Amniotic stem cell (primary cell): ENCODE measurements around the gene TRMT5.

Experiments
- DNase-seq: peaks from one replicate; lab custom pipeline; 2025; lab: John Stamatoyannopoulos, UW

TRMT5 gene

DNA sequence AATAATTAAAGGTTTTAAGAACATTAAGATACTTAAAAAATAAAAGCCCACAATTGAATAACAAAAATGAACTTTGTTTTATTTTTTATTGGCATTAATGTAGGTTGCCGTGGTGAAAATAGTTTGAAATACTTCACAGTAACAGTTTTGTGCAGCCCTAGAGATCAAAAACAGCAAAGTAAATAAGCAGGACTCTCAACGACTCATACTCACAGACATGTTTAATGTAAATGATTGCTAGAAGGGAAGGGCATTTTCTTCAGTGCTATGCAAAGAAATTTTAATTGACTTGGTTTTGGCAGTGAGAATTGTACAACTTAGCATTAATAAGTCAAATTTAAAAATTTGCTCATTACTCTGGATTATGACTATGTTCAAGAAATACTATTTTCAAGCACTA lies 16.0 kb downstream of the TRMT5 start:
- no peak for DNase-seq

DNA sequence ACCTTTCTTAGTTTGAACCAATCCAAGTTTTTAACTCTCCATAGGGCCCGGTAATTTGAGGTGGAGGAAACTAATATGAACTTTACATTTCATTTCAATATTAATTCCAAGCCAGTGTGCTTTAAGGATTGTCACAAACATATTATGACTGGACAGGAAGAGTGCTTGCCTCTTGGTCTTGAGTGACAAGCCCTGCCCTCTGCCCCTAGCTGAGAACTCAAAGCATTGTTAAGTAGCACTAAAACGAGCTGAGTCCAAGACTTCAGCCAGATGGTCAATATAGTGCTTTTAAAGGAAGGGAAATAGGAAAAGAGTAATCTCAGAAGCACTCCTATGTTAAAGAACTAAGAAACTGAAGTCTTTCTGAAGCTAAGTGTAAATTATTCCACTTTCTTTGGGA lies 17.1 kb downstream of the TRMT5 start:
- DNase-seq = no peak

DNA sequence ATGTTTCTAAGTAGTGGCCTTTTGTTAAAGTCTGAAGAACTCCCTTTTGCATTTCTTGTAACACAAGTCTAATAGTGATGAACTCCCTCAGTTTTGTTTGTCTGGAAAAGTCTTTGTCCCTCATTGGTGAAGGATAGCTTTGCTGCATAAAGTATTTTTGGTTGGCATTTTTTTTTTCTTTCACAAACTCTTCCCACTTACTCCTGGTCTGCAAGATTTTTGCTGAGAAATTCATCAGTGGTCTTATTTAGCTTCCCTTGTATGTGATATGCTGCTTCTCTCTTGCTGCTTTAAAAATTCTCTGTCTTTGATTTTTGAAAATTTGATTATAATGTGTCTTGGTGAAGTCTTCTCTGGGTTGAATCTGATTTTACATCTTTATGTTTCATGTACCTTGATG lies 22.7 kb downstream of the TRMT5 start:
- DNase-seq = no peak

DNA sequence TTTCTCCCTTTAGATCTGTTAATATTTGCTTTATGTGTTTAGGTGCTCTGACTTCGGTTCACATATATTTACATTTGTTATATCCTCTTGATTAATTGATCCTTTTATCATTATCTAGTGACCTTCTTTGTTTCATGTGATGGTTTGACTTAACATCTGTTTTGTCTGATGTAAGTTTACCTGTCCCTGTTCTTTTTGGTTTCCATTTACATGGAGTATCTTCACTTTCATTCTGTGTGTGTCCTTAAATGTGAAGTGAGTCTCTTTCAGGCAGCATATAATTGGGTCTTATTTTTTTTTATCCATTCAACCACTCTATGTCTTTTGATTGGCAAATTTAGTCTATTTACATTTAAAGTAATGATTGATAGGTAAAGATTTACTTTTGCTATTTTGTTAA lies 24.2 kb downstream of the TRMT5 start:
- no peak for DNase-seq

DNA sequence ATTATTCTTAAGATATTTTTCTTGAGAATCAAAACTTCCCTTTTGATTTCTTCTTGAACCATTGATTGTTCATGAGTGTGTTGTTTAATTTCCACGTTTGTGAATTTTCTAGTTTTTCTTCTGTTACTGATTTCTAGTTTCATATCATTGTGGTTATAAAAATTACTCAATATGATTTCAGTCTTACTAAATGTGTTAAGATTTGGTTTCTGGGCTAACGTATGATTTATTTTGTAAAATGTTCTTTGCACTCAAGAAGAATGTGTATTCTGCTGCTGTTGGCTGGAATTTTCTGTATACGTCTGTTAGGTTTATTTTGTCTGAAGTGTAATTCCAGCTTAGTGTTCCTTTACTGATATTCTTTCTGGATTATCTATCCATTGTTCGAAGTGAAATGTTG lies 24.7 kb downstream of the TRMT5 start:
- DNase-seq = no peak

DNA sequence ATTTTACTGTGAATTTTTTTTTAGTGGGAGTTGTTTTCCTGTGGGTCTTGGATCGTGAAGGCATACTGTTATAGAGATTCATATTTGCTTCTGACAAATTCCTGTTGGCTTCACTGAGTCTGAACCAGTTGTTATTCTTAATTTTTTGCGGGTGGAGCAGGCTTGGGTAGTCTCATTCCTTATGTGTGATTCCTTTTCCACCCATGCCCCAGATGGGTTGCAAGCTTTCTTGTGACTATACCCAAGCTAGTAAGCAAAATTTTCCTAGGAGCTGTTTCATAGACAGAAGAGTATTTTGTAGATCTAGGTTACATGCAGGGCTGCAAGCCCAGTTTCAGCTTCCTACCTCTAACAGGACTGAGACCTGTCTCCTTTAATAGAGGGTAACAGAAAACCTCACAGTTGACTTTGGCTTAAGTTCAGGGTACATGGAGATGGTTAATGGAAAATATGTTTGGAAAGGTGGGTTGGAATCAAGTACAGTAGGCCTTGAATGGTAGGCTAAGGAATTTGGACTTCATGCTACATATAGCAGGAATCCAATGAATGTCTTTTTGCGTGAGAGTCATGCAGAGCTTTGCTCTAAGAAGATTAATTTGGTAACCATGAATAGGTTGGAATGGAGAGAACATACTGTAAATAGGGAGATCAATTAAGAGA lies 29.0 kb downstream of the TRMT5 start:
- peak; percentile 2 for DNase-seq

DNA sequence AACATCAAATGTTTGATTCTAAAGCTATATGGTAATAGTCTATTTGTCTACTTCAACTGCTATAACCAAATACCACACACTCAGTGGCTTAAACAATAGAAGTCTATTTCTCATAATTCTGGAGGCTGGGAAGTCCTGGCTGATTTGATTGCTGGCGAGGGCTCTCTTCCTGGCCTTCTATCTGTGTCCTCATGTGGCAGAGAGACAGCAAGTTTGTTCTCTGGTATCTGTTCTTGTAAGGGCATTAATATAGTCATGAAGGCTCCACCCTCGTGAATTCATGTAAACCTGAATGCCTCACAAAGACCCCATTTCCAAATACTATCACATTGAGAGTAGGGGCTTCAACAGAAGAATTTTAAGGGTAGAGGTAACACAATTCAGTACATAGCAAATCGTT lies 34.1 kb downstream of the TRMT5 start:
- no peak for DNase-seq

DNA sequence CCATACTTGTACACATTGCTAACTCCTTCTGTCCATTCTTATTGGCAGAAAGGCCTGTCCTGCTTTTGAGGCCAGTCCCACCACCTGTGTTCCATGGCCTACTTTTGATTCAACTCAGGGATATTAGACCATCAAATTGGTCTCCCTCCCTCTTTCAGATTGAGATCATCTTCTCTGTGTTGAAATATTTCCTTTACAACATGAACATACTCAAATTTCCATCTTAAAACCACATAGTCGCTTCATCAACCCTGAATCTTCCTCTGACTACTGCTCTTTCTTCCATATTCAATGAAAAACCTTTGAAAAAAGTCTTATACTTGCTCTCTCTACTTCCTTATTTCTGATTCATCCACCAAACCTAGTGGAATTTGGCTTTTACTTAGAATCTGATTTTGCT lies 34.9 kb downstream of the TRMT5 start:
- no peak for DNase-seq

DNA sequence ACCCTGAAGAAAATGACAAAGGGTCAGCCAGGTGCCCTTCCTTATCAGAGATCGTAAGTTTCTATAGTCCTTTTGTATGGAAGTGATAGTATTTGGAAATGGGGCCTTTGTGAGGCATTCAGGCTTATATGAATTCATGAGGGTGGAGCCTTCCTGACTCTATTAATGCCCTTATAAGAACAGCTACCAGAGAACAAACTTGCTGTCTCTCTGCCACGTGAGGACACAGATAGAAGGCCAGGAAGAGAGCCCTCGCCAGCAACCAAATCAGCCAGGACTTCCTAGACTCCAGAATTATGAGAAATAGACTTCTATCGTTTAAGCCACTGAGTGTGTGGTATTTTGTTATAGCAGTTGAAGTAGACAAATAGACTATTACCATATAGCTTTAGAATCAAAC lies 36.7 kb downstream of the TRMT5 start:
- no peak for DNase-seq

DNA sequence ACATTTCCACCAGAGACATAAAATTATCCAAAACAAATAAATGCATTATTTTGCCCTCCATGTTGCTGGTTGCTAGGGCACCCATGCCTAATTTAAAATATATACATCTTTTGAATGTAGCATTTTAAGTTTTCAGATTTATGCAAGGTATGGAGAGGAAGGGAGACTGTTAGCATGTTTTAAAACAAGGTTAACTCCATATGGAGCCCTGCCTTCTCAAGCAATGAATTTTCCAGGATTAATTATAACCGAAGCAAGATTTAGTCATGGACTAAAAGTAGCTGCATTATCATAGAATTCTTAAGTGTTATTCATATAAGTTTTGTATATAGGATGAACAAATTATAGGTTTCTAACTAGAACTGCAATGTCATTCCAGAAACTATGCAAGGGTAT lies 37.2 kb downstream of the TRMT5 start:
- DNase-seq = no peak

DNA sequence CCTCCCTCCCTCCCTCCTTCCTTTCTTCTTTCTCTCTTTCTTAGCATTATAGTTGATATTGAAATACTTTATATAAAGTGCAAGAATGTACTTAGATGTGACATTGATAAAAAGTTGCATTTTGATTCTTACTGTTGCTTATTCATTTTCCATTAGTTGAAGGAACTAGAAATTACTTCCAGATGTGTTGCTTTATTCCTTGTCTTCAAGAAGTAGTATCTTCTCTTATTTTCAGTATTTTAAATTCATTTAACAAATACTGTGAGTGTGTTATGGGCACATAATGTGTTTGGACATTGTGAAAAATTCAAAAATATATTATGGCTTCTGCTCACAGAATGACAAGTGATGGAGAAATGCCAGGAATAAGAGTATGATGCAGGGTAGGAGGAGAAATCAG lies 45.6 kb downstream of the TRMT5 start:
- no peak for DNase-seq

DNA sequence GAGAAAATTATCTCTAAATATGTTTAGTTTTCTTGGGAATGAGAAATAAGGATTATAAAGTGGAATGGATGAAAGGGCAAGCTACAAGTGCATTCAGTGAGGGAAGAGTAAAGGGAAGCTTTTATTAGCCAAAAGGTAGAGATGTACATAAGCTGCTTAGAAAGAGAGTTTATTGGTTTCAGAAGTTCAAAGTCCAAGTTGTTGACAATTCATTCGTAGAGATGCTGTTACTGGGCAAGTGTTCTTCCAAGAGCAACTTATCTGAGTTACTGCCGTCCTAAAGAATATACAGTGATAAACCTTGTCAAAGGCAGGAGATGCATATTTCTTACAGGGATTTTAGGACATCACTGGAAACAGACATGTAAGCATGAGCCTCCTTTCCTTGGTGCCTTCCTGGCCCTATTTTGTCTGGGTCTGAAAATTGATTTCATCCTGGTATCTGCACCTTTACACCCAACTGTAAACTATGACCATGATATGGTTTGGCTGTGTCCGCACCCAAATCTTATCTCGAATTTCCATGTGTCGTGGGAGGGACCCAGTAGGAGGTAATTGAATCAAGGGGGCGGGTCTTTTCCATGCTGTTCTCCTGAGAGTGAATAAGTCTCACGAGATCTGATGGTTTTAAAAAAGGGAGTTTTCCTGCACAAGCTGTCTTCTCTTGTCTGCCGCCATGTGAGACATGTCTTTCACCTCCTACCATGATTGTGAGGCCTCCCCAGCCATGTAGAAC lies 46.8 kb downstream of the TRMT5 start:
- no peak for DNase-seq

DNA sequence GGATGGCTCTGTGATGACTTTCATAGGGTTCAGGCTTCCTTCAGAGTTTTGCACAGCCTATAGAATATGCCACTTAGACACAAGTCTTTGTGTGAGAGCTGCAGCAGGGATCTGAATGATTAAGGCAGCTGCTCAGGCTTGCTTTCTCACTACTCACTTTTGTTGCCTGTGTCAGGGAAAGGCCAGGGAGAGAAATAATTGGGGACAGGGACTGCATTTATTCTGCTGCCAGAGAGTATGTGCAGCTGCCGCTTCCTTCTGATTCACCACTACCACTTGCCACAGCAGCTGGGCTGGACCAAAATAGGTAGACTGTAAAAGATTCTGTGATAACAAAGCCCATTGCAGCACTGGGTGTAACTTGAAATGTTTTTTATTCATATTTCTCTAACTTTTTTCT lies 49.7 kb downstream of the TRMT5 start:
- no peak for DNase-seq

DNA sequence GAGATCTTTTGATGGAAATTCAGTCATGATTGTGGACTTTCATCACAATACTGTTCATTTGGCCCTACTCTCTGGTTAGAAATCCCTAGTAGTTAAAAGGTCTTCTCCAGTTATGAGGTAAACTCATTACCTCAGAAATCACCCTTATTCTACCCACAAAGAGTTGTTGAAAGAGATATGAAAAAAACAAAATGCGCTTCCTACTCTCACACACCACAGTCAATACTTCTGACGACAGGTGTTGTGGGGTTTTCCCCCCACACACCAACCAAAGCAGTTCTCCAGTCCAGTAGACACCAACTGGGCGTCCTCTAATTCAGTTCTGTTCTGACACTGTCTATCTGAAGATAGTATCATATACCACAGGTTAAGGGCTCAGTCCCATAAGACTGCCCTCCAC lies 54.9 kb downstream of the TRMT5 start:
- no peak for DNase-seq

DNA sequence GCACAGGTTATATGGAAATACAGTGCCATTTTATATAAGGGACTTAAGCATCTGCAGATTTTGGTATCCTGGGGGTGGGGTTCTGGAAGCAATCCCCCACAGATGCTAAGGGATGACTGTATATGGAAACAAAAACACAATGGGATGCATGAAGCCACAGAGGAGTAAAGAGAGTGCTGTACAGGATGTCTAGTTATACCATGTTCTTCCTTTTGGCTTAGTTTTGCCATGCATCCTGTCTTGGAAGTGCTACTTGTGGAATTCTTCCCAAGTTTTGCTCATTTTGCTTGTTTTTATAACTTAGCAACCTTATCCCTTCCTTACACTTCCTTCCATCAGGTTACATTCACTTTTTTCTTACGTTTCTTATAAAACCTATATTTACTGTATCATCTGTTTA lies 55.6 kb downstream of the TRMT5 start:
- DNase-seq = no peak

DNA sequence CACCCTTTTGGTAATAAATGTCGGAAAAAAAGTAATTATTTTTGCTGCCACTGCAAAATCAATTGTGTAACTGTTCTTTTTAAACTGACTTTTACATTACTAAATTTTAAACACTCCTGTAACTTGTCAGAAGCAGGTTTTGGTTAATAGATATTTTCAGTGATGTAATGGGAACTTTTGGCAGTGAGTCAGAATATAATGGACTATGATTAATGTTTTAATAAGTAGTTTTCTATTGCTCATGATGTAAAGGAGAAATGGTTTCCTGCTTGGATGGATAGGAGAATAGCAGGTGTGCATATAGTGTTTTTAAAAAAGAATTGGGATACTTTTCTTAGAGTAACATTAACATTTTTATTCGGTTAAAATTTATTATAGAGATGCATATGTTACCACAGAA lies 58.8 kb downstream of the TRMT5 start:
- no peak for DNase-seq
